ENCODE results near the gene TGM2.

Gene TGM2

DNA sequence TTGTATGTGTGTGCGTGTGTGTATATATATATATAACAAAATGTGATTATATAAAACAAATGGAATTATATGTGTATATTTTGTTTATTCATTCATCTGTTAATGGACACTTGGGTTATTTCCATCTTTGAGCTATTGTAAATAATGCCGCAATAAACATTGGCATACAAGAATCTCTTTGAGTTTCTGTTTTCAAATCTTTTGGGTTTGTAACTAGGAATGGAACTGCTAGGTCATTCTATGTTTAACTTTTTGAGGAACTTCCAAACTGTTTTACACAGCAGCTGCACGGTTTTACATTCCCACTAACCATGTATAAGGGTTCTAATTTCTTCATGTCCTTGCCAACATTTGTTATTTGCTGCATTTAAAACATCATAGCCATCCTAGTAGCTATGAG, 39.9 kb upstream of the TGM2 start:
- DNase-seq (ENCODE audit: low read depth), result no peak
- no peak overlapping the region for H3K4me3 ChIP-seq (ENCODE audit: low read depth, low read length)
- TF ChIP-seq, protein P1, sequence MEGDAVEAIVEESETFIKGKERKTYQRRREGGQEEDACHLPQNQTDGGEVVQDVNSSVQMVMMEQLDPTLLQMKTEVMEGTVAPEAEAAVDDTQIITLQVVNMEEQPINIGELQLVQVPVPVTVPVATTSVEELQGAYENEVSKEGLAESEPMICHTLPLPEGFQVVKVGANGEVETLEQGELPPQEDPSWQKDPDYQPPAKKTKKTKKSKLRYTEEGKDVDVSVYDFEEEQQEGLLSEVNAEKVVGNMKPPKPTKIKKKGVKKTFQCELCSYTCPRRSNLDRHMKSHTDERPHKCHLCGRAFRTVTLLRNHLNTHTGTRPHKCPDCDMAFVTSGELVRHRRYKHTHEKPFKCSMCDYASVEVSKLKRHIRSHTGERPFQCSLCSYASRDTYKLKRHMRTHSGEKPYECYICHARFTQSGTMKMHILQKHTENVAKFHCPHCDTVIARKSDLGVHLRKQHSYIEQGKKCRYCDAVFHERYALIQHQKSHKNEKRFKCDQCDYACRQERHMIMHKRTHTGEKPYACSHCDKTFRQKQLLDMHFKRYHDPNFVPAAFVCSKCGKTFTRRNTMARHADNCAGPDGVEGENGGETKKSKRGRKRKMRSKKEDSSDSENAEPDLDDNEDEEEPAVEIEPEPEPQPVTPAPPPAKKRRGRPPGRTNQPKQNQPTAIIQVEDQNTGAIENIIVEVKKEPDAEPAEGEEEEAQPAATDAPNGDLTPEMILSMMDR (IDR thresholded peaks at IDR 0.05; ENCODE audit: insufficient read depth, low read depth, low read length, missing control alignments), result no peak

DNA sequence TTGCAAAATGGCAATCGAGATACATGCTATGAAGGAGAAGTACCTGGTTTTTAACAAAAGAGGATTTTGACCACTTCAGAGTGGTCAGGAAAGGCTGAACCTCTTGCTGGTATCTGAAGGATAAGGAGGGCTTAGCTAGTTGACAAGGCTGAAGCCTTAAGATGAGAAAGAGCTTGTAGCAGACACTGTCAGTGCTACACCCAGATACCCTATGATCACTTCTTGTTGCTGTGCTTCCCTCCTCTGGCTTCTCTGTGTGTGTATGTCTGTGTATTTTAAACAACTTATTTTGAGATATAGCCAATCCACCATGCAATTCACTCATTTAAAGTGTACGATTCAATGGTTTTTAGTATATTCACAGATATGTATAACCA, 38.9 kb upstream of the TGM2 start:
- H3K4me3 ChIP-seq (ENCODE audit: low read depth, low read length), result no peak overlapping the region
- DNase-seq (ENCODE audit: low read depth), result no peak
- TF ChIP-seq, protein P1 (IDR thresholded peaks at IDR 0.05; ENCODE audit: insufficient read depth, low read depth, low read length, missing control alignments), result no peak

DNA sequence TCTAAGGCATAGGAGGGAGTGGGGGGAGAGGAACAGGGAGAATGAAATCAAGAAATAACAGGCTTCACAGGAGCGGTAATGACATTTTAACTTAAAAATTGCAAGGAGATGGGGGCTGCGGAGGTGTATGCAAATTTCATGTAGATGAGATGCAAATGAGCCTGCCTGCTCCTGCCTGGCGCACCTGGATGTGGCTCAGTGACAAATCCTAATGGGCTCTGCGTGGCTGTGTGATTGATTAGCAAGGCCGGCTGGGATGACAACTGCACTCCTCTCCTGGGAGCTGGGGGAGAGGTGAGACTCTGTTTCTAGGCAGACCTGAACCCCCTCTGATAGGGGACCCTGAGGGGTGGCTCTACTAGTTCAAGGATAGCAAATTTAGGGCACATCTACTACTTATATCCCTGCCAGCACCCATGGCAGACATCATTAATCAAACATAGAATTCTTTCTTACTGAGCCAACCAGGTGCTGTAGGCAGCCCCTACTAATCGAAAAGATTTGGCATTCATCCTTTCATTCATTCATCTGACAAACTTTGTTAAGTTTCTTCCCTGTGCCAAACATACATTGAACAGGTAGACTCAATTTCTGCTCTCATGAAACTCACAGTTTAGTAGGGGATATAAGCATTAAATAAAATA, 38.4 kb upstream of the TGM2 start:
- no peak overlapping the region for H3K4me3 ChIP-seq (ENCODE audit: low read depth, low read length)
- TF ChIP-seq, protein P1 (IDR thresholded peaks at IDR 0.05; ENCODE audit: insufficient read depth, low read depth, low read length, missing control alignments), result no peak
- no peak for DNase-seq (ENCODE audit: low read depth)

DNA sequence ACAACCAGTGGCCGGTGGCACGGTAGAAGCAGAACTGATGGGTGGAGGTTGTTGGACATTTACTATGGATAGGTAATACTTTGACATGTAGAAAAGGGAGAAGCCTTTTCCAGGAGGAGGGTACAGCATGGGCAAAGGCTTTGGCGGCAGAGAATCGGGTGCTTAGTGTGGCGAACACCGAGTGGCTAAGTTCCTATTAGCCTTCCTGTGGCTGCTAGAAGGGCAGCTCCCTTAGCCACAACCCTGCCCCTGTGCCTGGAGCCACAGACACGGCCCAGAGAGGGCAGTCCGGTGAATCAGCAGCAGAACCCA, 37.9 kb upstream of the TGM2 start:
- no peak overlapping the region for H3K4me3 ChIP-seq (ENCODE audit: low read depth, low read length)
- TF ChIP-seq, protein P1 (IDR thresholded peaks at IDR 0.05; ENCODE audit: insufficient read depth, low read depth, low read length, missing control alignments), result no peak
- DNase-seq (ENCODE audit: low read depth), result no peak

DNA sequence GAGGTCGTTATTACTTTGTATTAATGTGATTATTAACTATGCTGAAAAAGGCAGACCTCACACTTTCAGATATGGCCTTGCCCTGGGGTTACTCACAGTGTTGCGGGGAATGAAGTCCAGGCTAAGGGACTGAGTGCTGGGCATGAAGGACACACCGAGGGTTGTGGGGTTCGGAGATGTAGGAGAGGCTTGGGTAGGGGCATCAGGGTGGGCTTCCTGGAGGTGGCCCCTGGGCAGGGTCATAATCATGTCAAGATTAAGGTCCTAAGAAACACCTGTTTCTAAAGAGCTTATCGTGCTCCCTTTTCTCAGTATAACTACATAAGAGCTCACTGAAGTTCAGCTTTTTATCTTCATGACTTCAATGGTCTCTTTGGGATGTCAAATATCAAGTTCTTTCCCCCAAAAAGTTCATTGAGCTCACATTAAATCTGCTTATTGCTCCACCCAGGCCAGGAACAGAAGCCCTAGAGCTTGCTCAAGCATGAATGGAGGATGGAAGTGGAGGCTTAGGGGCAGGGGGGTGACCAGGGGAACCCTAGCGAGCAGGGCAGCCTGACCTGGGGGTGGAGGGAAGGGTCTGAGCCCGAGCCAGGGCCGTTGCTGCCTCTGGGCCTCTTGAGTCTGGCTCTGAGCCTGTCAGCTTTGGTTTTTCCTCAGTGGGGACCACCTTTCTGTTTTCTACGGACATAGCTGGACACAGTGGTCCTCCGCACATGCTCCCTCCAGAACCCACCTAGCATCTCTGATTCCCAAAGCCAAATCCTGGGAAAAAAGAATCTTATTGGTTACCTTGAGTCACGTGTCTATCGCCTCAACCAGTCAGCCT, 37.3 kb upstream of the TGM2 start:
- H3K4me3 ChIP-seq (ENCODE audit: low read depth, low read length), result no peak overlapping the region
- no peak for DNase-seq (ENCODE audit: low read depth)
- TF ChIP-seq, protein P1 (IDR thresholded peaks at IDR 0.05; ENCODE audit: insufficient read depth, low read depth, low read length, missing control alignments), result no peak

DNA sequence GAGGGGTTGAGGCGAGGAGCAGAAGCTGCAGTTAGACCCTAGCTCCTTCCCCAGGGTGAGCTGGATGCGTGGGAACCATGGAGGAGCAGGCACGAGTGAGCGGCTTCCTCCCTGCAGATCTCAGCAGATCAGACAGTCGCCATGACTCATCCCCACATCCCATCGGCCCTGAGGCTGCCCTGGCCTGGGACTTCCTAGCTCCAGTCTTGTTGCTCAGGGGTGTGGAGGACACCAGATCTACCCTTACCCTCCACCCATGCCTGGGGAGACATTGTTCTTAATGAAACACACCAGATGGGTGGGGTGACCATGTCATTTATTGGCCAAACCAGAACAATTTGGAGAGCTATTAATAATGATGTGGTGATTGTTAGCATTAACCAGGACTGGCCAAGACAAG, 36.3 kb upstream of the TGM2 start:
- TF ChIP-seq, protein P1 (IDR thresholded peaks at IDR 0.05; ENCODE audit: insufficient read depth, low read depth, low read length, missing control alignments), result no peak
- no peak for DNase-seq (ENCODE audit: low read depth)
- no peak overlapping the region for H3K4me3 ChIP-seq (ENCODE audit: low read depth, low read length)

Data from GM12865 (cell line).